ENCODE measurements around the gene HLA-DRA.

HLA-DRA gene

GRCh38 chr6:32406857-32407256, 32.8 kb upstream of the HLA-DRA start, which contains the start of gene BTNL2:
TSS of gene BTNL2 (minus strand) at chr6:32407181. CDS start at chr6:32407123, 58 bp downstream.
- Histone ChIP-seq H3K4me2 (ENCODE audit: low read depth, low read length, poor library complexity, severe bottlenecking) (peak within 1 kb of the TSS; percentile 13), H2AFZ (ENCODE audit: low read length) (peak within 1 kb of the TSS; percentile 72), H3K4me3 (ENCODE audit: low read length, poor library complexity, severe bottlenecking) (no peak within 1 kb of the TSS), H3K36me3 (ENCODE audit: insufficient read depth, low read length) (no peaks in the 10 kb centered on the region), H3K9me2 (replicated peaks; ENCODE audit: low read depth, low read length) (no peaks in the 10 kb centered on the region), H3K27me3 (ENCODE audit: insufficient read depth, low read length, poor library complexity, severe bottlenecking) (no peaks in the 10 kb centered on the region), H3K9me3 (ENCODE audit: insufficient read depth, low read depth, low read length) (no peaks in the 10 kb centered on the region), H3K79me2 (ENCODE audit: insufficient read depth, low read length) (no peaks in the 10 kb centered on the region), H3K9ac (ENCODE audit: low read depth, low read length, poor library complexity, severe bottlenecking) (no peak within 1 kb of the TSS), H3K4me1 (ENCODE audit: insufficient read depth, low read length, poor library complexity, severe bottlenecking) (no peaks in the 10 kb centered on the region), H4K20me1 (ENCODE audit: insufficient read depth, low read length, poor library complexity, severe bottlenecking) (no peaks in the 10 kb centered on the region), H3F3A (ENCODE audit: low read depth) (no peaks in the 10 kb centered on the region)
- TF ChIP-seq CTCF (conservative IDR thresholded peaks at IDR 0.05; ENCODE audit: low read length) (no peak), EZH2phosphoT487 (IDR thresholded peaks at IDR 0.05; ENCODE audit: borderline replicate concordance) (no peak)

GRCh38 chr6:32410906-32411305, 28.8 kb upstream of the HLA-DRA start:
- no peaks in the 10 kb centered on the region for H3K27me3 ChIP-seq (ENCODE audit: insufficient read depth, low read length, poor library complexity, severe bottlenecking)
- no peaks in the 10 kb centered on the region for H3K9me3 ChIP-seq (ENCODE audit: insufficient read depth, low read depth, low read length)
- H3K36me3 ChIP-seq (ENCODE audit: insufficient read depth, low read length) = no peaks in the 10 kb centered on the region
- H4K20me1 ChIP-seq (ENCODE audit: insufficient read depth, low read length, poor library complexity, severe bottlenecking) = no peaks in the 10 kb centered on the region
- no peaks in the 10 kb centered on the region for H3K79me2 ChIP-seq (ENCODE audit: insufficient read depth, low read length)
- no peak overlapping the region for H2AFZ ChIP-seq (ENCODE audit: low read length)
- TF ChIP-seq EZH2phosphoT487 (IDR thresholded peaks at IDR 0.05; ENCODE audit: borderline replicate concordance) (no peak), CTCF (conservative IDR thresholded peaks at IDR 0.05; ENCODE audit: low read length) (no peak)
- H3K9me2 ChIP-seq (replicated peaks; ENCODE audit: low read depth, low read length) = no peaks in the 10 kb centered on the region
- H3F3A ChIP-seq (ENCODE audit: low read depth) = no peaks in the 10 kb centered on the region
- H3K4me3 ChIP-seq (ENCODE audit: low read length, poor library complexity, severe bottlenecking) = no peak overlapping the region
- H3K4me1 ChIP-seq (ENCODE audit: insufficient read depth, low read length, poor library complexity, severe bottlenecking) = peaks cover 4% of the 10 kb centered on the region
- H3K9ac ChIP-seq (ENCODE audit: low read depth, low read length, poor library complexity, severe bottlenecking) = no peak overlapping the region
- H3K4me2 ChIP-seq (ENCODE audit: low read depth, low read length, poor library complexity, severe bottlenecking) = no peak overlapping the region

GRCh38 chr6:32411566-32412327, 27.9 kb upstream of the HLA-DRA start:
- TF ChIP-seq EZH2phosphoT487 (IDR thresholded peaks at IDR 0.05; ENCODE audit: borderline replicate concordance) (no peak), CTCF (conservative IDR thresholded peaks at IDR 0.05; ENCODE audit: low read length) (no peak)
- Histone ChIP-seq H3K79me2 (ENCODE audit: insufficient read depth, low read length) (no peaks in the 10 kb centered on the region), H3K36me3 (ENCODE audit: insufficient read depth, low read length) (no peaks in the 10 kb centered on the region), H2AFZ (ENCODE audit: low read length) (no peak overlapping the region), H3K9me2 (replicated peaks; ENCODE audit: low read depth, low read length) (no peaks in the 10 kb centered on the region), H3K4me3 (ENCODE audit: low read length, poor library complexity, severe bottlenecking) (no peak overlapping the region), H3F3A (ENCODE audit: low read depth) (no peaks in the 10 kb centered on the region), H3K9me3 (ENCODE audit: insufficient read depth, low read depth, low read length) (no peaks in the 10 kb centered on the region), H3K9ac (ENCODE audit: low read depth, low read length, poor library complexity, severe bottlenecking) (no peak overlapping the region), H3K4me2 (ENCODE audit: low read depth, low read length, poor library complexity, severe bottlenecking) (no peak overlapping the region), H4K20me1 (ENCODE audit: insufficient read depth, low read length, poor library complexity, severe bottlenecking) (no peaks in the 10 kb centered on the region), H3K27me3 (ENCODE audit: insufficient read depth, low read length, poor library complexity, severe bottlenecking) (no peaks in the 10 kb centered on the region), H3K4me1 (ENCODE audit: insufficient read depth, low read length, poor library complexity, severe bottlenecking) (peaks cover 4% of the 10 kb centered on the region)
